GM18909 (cell line): ENCODE measurements around the gene CD22.
"Not testable (repeated sequence)": the region's sequence is repeated elsewhere in the genome, so short reads cannot be mapped to it uniquely, and the experiment has no call there.

Experiments
- ATAC-seq: cut with Tn5 transposase; IDR thresholded peaks from one replicate; pipeline ENCODE4 v1.9.1; 2021; ENCODE audit warnings: mild to moderate bottlenecking; ENCODE audit not compliant: unreplicated experiment, poor library complexity

CD22 gene

DNA sequence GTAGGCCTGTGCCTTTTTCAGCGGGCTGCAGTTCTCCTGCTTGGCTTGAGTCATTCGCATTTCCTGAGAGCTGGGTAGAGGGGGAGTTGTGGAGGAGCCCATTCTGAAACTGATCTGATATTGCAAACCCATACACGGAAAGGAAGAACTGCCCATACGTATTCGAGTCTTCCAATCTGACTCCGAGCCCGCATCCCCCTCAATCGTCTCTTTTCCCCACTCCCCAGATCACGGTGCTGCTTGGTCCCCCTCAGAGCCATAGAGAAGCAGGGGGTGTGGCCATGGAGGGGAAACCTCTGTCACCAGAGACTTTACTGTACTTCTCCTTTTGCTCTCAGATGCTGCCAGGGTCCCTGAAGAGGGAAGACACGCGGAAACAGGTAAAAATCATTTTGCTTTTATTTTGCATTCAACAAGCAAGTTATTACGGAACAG is at the start of gene CD22:
CD22 (plus strand) TSS at position 337 of the 435 bp plus-strand sequence. CDS start 2,854 bp downstream, outside the sequence.
- ATAC-seq, result no peak

DNA sequence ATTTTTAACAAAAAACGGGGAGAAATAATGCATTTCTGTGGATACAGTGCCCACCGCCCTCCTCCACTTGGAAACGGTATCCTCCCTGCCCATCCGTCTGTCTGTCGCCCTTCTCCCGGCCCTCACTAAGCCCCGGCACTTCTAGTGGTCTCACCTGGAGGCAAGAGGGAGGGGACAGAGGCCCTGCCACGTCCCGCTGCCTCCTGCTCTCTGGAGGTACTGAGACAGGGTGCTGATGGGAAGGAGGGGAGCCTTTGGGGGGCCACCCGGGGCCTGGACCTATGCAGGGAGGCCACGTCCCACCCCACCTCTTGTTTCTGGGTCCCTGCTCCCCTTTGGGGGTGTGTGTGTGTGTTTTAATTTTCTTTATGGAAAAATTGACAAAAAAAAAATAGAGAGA is 49.6 kb upstream of the CD22 start:
- no peak for ATAC-seq

DNA sequence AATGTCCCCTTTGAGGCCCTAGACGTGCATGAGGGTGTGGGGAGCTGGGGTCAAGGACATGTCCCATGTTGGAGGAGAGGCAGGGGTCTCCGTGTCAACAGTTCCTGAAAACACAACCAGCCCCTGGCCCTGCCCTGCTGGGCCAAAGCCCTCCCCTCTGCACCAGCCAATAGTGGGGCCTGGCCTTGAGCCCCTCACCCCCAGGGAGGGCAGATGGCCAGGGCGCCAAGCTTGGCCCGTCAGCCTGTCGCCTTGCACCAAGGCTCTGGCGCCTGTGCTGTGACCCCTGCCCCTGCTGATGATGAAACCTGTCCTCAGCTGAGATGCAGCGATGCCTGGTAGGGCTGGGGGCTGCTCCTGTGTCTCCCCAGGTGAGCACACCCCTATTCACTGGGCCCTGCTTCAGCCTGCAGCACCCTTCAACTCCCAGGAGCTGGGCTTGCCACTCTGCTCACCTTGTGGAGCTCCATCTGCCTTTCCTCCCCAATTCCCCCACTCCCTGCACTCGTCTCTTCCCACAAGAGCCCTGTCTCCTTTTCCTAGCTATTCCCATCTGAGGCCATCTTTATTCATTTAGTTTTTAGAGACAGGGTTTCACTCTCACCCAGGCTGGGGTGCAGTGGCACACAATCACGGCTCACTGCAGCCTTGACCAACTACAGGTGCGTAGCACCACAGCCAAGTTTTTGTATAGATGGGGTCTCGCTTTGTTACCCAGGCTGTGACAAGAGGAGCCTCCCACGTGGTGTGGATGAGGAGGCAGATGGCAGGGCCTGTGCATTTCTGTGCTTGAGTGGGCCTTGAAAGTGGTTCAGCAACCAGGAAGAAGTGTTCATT is 48.8 kb upstream of the CD22 start:
- no peak for ATAC-seq

DNA sequence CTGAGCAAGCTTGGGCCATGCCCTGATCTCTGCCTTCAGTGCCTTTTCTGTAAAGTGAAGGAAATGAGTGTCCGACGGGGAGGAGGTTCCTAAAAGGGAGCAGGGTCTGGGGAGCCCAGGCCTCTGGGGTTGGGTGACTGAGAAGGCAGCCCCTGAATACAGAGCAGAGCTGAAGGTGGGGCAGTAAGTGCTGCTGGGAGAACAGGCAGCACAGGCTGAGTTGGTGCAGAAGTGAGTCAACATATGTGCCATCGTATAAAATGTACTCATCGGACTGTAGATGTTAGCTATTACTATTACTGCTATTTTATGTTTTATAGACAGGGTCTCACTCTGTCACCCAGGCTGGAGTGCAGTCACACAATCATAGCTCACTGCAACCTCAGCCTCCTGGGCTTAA is 47.7 kb upstream of the CD22 start:
- ATAC-seq, result no peak

DNA sequence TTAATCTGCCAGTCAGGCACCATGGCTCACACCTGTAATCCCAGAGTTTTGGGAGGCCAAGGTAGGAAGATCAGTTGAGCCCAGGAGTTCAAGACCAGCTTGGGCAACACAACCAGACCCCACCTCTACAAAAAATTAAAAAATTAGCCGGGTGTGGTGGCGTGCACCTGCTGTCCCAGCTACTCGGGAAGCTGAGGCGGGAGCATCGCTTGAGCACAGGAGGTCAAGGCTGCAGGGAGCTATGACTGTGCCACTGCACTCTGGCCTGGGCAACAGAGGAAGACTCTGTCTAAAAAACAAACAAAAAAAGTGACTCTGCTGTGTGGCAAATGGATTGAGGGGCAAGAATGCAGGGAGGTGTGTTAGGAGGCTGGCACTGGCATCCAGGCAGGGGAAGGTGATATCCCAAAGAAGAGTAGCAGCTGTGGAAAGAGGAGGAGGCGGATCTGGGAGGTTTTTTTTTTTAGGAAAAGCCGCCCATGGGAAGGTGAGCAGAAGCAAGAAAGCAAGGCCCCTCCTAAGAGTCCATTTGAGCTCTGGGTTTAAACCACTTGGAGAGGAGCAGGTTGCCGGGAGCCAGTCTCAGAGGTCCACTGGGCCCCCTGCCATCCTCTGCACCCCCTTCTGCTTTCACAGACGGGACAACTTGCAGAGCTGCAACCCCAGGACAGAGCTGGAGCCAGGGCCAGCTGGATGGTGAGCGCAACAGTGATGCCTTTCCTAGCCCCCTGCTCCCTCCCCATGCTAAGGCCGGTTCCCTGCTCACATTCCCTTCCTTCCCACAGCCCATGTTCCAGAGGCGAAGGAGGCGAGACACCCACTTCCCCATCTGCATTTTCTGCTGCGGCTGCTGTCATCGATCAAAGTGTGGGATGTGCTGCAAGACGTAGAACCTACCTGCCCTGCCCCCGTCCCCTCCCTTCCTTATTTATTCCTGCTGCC is 44.6 kb upstream of the CD22 start:
- ATAC-seq, result no peak

DNA sequence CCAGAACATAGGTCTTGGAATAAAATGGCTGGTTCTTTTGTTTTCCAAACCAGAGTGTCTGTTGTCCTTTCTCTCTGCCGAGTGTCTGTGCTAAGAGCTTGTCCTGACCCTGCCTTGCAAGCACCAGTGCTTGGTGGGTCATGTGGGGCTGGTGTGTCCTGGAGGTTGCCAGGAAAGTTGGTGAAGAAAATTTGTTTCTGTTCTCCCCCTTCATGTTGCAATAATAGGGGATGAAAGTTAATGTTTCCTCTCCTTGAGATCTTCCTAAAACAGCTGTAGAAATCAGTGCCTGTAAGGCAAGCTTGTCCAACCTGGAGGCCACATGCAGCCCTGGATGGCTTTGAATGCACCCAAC is 43.9 kb upstream of the CD22 start:
- ATAC-seq, result no peak

DNA sequence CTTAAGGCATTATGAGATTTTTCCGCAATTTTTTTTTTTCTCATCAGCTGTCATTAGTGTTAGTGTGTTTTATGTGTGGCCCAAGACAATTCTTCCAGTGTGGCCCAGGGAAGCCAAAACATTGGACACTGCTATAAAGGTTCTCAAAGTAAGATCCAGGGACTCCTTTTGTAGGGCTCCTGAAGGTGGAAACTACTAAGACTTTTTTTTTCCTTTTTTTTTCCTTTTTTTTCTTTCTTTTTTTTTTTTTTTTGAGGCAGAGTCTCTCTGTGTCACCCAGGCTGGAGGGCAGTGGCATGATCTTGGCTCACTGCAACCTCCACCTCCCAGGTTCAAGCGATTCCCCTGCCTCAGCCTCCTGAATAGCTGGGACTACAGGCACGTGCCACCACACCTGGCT is 43.5 kb upstream of the CD22 start:
- not testable (repeated sequence) for ATAC-seq

DNA sequence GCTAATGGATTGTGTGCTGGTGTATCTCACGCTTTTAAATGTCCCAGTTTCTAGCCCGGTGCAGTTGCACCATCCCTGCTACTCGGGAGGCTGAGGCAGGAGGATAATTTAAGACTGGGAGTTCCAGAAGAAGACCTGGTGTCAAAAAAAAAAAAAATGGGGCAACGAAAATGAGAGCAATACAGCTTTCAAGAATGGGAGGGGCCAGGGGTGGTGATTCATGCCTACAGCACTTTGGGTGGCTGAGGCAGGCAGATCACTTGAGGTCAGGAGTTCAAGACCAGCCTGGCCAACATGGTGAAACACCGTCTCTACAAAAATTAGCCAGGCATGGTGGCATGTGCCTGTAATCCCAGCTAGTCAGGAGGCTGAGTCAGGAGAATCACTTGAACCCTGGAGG is 42.9 kb upstream of the CD22 start:
- not testable (repeated sequence) for ATAC-seq

DNA sequence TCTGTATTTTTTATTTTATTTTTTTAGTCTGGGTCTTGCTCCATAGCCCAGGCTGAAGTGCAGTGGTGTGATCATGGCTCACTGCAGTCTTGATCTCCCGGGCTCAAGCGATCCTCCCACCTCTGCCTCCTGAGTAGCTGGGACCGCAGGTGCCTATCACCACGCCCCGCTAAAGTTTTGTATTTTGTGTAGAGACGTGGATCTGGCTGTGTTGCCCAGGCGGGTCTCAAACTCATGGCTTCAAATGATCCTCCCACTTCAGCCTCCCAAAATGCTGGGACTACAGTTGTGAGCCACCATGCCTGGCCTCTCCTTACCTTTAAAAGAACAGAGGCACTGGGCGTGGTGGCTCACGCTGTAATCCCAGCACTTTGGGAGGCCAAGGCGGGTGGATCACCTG is 41.3 kb upstream of the CD22 start:
- no peak for ATAC-seq

DNA sequence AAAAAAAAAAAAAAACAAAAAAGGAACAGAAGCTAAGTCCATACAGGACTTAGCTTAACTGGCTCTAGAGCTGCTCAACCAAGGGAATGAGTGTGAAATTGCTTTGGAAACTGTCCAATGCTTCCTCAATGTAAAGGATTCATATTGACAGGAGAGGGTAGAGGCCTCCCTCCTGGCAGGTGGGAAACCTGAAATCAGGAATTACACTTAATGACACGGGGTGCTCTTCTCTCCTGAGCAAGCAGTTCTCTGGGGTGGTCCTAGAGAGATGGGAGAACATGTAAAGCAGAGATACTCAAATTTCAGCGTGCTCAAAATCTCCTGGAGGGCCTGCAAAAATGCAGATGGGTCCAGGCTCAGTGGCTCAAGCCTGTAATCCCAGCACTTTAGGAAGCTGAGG is 40.7 kb upstream of the CD22 start:
- no peak for ATAC-seq

DNA sequence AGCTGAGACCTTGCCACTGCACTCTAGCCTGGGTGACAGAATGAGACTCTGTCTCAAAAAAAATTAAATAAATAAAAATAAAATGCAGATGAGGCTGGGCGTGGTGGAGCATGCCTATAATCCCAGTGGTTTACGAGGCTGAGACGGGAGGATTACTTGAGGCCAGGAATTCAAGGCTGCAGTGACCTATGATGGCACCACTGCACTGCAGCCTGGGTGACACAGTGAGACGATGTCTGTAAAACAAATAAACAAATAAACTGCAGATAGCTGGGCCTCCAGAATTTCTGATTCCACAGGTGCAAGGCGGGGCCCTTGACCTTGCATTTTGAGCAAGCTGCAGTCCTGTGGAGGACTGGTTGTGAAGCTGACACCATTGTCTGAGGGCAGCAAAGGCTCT is 40.1 kb upstream of the CD22 start:
- no peak for ATAC-seq

DNA sequence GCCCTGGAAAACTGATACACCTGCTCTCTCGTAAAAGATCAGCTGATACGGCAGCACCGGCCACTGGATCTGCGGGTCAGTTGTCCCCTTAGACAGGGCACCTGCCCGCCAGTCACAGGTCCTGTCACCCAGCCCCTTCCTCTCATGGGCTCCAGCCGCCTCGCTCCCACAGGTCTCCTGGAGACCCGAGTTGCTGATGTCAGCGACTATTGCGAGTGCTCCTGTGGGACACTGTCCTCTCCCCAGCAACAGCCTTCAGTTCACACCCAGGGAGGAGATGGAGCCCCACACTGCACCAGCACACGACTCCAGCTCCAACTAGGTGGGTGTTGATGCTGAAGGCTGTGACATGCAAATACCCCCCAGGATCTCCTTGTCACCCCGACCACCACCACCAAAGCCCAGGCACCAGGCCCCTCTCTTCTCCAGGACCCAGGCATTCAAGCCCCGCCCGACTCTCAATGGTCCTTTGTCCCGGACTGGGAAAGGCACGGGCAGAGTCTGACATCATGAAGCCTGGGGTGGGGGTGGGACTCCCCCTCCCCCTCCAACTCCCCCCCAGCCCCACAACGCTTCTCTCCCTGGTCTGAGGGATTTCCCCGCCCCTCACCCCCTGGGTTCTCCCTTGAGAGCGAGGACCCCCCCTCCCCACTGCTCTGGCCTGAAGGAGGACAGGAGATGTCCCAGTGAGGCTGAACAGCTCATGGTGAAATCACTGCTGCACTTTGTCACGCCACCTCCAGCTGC is 38.4 kb upstream of the CD22 start:
- ATAC-seq, result no peak

DNA sequence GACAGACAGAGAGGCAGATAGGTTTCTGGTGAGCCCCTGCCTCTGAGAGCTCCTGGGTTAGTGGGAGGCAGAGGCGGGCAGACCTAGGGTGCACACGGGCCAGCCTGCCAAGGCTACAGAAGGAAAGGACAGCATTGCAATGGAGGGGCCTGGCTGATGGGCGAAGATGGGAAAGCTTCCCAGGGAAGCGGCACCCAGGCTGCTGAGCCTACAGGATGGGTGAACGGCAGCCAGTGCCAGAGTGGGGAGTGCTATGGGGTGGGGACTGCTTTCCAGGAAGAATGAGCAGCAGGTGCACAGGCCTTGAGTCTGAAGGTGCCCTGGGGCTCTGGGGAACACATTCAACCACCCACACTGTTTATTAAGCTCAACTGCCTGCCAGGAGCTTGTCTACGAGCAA is 37.7 kb upstream of the CD22 start:
- no peak for ATAC-seq

DNA sequence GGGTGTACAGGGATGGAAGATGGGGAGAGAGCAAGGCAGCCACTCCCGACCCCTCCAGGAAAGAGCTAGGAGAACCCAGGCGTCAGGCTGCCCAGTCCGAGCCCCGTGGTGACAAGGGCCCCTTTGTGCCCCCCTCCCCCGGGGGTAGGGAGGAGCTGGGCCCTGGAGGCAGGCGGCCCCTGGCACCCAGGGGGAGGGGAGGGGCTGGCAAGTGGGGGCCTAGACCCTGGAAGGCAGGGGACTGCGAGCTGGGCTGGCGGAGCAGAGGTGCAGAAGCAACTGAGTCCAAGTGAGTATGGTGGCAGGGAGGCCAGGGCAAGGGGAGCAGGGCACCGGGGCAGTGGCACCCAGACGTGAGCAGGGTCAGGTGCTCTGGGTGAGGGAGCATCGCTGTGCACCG is 37.1 kb upstream of the CD22 start, which contains the start of gene MAG:
MAG (plus strand) TSS at position 246 of the 400 bp plus-strand sequence. CDS start 3,248 bp downstream, outside the sequence.
- ATAC-seq, result no peak

DNA sequence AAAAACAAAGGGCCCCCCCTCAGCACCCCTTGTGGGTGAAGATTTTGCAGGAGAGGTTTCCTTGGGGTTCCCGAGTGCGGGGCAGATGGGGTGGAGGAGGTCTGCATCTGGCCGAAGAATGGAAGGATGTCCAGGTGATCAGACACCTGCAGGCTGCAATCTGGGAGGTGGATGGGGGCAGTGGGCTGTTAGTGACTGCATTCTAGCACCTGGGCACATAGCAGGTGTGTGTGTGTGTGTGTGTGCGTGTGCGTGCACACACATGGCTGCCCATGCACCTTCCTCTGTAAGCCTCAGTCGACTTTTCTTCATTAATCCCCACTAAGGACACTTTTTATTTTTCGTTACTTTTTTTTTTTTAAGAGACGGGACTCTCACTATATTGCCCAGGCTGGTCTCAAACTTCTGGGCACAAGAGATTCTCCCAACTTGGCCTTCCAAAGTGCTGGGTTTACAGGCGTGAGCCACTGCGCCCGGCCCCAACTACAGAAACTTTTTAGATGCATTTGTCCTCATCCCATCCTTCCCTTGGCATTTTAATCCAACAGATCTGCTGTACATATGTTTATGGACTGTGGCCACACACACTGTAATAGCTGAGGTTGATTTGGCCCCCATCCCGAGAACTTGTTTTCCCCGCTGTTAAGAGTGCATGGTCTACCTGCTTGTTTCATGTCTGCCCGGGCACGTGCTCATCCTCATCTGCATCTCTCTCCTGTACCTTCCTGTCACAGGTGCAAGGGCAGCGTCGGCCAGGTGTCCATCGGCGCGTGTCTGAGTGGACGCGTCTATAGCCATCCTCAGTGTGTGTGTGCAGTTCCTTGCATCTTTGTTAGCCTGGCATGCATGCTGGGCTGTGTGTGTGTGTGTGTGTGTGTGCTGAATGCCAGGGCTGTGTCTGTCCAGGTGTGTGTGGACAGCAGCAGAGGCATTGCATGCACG is 36.3 kb upstream of the CD22 start:
- no peak for ATAC-seq

DNA sequence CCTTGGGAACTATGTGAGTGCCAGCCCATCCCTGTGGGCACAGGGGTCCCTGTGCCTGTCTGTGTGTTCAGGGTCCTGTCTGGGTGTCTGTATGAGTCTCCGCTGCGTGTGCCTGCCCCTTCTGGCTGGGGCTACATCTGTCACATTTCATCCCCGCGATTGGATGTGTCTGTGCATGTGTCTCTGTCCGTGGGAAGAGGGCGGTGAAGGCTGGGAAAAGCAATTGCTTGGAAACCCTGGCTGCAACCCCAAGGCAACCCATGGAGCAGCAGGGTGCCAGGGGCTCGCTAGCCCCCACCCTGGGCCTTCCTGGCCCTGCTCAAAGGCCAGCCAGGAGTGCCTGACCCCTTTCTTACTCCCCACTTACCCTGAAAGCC is 35.6 kb upstream of the CD22 start:
- no peak for ATAC-seq

DNA sequence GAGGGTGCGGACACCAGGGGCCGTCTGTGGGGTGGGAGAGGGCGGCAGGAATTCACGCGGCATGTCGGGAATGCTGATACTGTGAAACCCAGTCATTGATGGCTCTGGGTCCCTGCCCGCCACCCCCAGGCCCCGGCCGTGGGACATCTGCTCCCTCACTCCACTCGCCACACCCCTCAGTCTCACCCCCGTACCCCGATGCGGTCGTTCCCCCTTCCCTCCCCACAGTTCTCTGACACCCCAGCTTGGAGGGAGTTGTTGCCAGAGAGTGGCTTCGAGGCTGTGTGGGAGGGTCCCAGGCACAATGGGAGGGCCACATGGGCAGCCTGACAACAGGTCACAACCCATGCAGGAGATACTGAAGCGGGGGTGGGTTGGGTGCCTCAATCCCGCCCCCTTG is 35.2 kb upstream of the CD22 start:
- ATAC-seq, result no peak

DNA sequence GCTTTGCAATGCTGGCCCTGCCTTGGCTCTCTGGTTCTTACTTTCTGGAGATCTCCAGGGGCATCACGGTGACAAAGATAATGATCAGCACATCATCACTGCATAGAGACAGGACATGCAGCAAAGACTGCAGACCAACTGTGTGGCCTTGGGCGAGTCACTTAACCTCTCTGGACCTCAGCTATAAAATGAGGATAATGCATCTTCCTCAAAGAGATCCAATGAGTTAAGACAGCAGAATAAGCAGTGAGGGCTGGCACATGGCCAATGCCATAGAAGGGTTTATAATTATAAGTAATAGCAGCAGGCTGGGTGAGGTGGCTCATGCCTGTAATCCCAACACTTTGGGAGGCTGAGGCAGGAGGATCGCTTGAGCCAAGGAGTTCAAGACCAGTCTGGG is 34.7 kb upstream of the CD22 start:
- no peak for ATAC-seq
